ENCODE data around the gene KIAA1586.

DNA sequence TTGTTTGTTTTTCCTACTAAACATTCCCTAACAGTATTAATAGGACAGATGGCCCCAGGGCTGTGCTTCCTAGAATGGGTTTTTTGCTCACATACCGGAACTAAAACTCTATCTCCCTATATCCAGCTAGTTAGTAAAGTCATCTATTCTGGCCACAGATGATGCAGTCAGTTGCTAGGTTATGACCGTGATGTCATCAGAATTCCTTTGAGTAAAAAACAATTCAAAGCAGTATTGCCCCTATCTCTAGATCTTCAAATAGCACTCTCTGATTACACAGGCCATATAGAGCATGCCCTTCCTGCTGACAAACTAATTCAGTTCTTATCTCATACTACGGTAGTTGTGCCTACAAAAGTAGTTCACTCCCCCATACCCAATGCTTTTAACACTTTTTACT lies 25.6 kb downstream of the KIAA1586 start:
- no peak for TF ChIP-seq BHLHE40 (IDR thresholded peaks at IDR 0.05; ENCODE audit: borderline replicate concordance)
- TF ChIP-seq ARNT (IDR thresholded peaks at IDR 0.05) = no peak
- no peak for TF ChIP-seq FOXM1 (IDR thresholded peaks at IDR 0.05; ENCODE audit: borderline replicate concordance)
- no peak for TF ChIP-seq NFRKB (IDR thresholded peaks at IDR 0.05)
